ENCODE measurements around the gene CP. TPM values are rescaled to one million over a fixed set of nuclear protein-coding genes. Genes with fewer than 3 reads are reported as not detected.

The CP gene
- total RNA-seq, 2 experiments from 2014 or later: not detected

DNA sequence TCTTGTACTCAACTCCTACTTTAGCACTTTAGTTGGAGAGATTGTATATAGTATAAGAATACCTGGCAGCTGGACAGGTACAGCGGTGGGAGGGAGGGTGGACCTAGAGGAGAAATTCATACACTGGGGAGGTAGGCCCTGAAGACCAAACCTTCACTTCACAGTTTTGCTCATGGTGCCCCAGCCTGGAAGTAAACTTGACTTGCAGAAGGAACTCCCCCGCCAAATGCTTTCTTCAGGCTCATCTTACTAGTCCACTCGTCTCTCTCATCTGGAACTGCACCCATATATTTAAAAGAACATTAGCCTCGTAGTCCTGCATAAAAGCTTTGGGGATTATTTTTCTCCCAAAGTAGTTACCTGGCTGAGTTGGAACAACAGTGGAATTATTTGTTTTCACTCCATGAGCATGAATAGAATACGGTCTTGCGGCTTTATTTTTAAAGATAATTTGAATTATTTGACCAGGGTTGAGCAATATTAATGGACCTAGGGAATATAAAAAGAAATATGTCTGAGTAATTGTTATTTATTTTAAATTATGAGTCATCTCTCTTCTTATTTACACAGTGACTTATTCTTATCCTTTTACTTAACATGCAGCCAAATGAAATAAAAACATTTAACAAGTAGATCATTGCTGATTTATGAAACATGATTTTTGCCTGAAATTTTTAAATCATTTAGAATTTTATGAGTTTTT, 25.5 kb upstream of the CP start:
- Histone ChIP-seq H3K9me3 (ENCODE audit: low read length) (no peaks in the 10 kb centered on the region), H2AFZ (ENCODE audit: low read length) (peak overlapping the region; percentile 80; the same call in 1 of the 2 replicates), H3K4me2 (ENCODE audit: low read length) (peak overlapping the region; percentile 80), H3K9me2 (ENCODE audit: insufficient read depth, low read length) (no peaks in the 10 kb centered on the region), H3K36me3 (ENCODE audit: insufficient read depth, low read length) (no peaks in the 10 kb centered on the region), H3K79me2 (ENCODE audit: insufficient read depth, low read depth, low read length) (no peaks in the 10 kb centered on the region), H3K4me3 (ENCODE audit: low read depth, low read length, poor library complexity, severe bottlenecking) (no peak overlapping the region), H3K4me1 (ENCODE audit: insufficient read depth, low read length, poor library complexity, severe bottlenecking) (peaks cover 75% of the 10 kb centered on the region), H3K27ac (ENCODE audit: low read depth, low read length, poor library complexity, severe bottlenecking) (no peak overlapping the region), H4K20me1 (ENCODE audit: insufficient read depth, low read length) (no peaks in the 10 kb centered on the region)
- no peak for TF ChIP-seq EZH2phosphoT487 (IDR thresholded peaks at IDR 0.05; ENCODE audit: borderline replicate concordance, low read depth, low read length)
- TF ChIP-seq, protein P1, sequence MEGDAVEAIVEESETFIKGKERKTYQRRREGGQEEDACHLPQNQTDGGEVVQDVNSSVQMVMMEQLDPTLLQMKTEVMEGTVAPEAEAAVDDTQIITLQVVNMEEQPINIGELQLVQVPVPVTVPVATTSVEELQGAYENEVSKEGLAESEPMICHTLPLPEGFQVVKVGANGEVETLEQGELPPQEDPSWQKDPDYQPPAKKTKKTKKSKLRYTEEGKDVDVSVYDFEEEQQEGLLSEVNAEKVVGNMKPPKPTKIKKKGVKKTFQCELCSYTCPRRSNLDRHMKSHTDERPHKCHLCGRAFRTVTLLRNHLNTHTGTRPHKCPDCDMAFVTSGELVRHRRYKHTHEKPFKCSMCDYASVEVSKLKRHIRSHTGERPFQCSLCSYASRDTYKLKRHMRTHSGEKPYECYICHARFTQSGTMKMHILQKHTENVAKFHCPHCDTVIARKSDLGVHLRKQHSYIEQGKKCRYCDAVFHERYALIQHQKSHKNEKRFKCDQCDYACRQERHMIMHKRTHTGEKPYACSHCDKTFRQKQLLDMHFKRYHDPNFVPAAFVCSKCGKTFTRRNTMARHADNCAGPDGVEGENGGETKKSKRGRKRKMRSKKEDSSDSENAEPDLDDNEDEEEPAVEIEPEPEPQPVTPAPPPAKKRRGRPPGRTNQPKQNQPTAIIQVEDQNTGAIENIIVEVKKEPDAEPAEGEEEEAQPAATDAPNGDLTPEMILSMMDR (conservative IDR thresholded peaks at IDR 0.05; ENCODE audit: low read length): no peak
- CTCF ChIA-PET (ENCODE audit: unreplicated experiment): no interaction called here
- no TSS peak for BruUV-seq (replicated peaks)
- POLR2A ChIA-PET: interaction anchor here (0.7 to 3.6 kb wide), 5 partner anchors 11 to 41 kb away, joined by 3 to 17 read pairs (median 5); no protein-coding TSS in a partner anchor
- DNase-seq (ENCODE audit: low spot score): peak; percentile 11
- intact Hi-C loops (cut with micrococcal nuclease; ENCODE audit: unreplicated experiment): no loop called here

DNA sequence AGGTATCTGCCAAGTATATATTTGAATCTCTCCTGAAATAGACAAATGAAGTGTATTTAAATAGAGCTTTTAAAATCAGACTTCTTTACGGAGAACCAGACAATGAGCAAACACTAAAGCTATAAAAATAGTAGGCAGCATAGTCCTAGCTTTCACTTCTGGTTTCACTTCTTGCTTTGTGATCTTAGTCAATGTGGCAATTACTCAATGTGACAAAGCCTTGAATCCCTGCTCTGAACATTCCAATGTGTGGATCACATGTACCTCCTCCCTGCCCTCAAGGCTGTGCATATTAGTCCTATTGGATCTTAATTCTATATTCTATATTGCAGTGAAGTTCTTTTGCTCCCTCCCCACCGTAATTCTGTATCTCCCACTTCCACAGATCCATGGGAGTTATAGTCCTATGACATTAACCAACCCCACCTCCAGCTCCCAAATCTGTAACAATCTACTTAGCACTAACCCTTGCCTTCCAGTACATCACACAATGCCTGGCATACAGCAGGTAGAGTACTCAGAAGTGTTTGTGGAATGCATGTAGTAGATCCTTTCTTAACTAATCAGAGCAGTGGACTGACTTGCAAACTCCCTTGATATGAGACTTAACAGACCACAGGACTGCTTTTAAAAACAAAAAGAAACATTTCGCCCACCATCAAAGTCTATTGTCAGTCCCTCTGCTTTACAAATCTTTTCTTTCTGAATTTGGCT, 24.3 kb upstream of the CP start:
- POLR2A ChIA-PET: interaction anchor here (0.6 to 3.6 kb wide), 12 partner anchors 9 to 705 kb away, joined by 3 to 17 read pairs (median 4); partner anchors contain the start of gene HPS3
- intact Hi-C loops (cut with micrococcal nuclease; ENCODE audit: unreplicated experiment): no loop called here
- Histone ChIP-seq H3K27ac (ENCODE audit: low read depth, low read length, poor library complexity, severe bottlenecking) (peak overlapping the region; percentile 62), H4K20me1 (ENCODE audit: insufficient read depth, low read length) (no peaks in the 10 kb centered on the region), H3K79me2 (ENCODE audit: insufficient read depth, low read depth, low read length) (no peaks in the 10 kb centered on the region), H3K4me1 (ENCODE audit: insufficient read depth, low read length, poor library complexity, severe bottlenecking) (peaks cover 72% of the 10 kb centered on the region), H3K9me3 (ENCODE audit: low read length) (no peaks in the 10 kb centered on the region), H3K9me2 (ENCODE audit: insufficient read depth, low read length) (no peaks in the 10 kb centered on the region), H2AFZ (ENCODE audit: low read length) (peak overlapping the region; percentile 80), H3K4me2 (ENCODE audit: low read length) (peak overlapping the region; percentile 80), H3K4me3 (ENCODE audit: low read depth, low read length, poor library complexity, severe bottlenecking) (peak overlapping the region; percentile 47), H3K36me3 (ENCODE audit: insufficient read depth, low read length) (no peaks in the 10 kb centered on the region)
- BruUV-seq (replicated peaks): no TSS peak
- CTCF ChIA-PET (ENCODE audit: unreplicated experiment): interaction anchor here (1.4 kb wide), 1 partner anchor 12 kb away, joined by 5 read pairs; no protein-coding TSS in a partner anchor
- TF ChIP-seq, protein P1 (conservative IDR thresholded peaks at IDR 0.05; ENCODE audit: low read length): no peak
- TF ChIP-seq EZH2phosphoT487 (IDR thresholded peaks at IDR 0.05; ENCODE audit: borderline replicate concordance, low read depth, low read length): no peak
- peak; percentile 76 for DNase-seq (ENCODE audit: low spot score)
